GM04504 (cell line): ENCODE measurements around the gene APLN.

ENCODE experiments used
- DNase-seq: peaks from one replicate; pipeline ENCODE4 v3.0.0-alpha.2; 2012; ENCODE audit warnings: low read depth

APLN gene

DNA sequence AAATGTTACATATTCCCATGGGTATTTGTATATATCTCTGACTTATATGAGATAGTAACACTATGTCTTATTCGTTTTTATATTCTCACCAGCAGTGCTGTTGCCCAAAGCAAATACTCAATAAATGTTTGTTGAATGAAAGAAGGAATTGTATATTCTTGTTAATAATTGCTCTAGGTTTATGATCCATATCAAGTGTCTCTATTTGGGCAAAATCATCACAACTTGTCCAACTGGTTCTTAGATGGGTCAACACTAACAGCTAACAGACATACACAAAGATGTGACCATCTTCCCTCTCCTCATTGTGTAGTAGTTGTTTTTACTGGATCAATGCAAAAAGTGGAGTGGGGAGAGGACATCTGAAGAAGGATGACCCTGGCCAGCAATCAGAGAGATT lies 6.6 kb upstream of the APLN start:
- no peak for DNase-seq

GRCh38 chrX:129659861-129660260 lies 5.1 kb upstream of the APLN start:
- no peak for DNase-seq

- DNase-seq: no peak
Observed at GRCh38 chrX:129659141-129659540, 4.4 kb upstream of the APLN start.

GRCh38 chrX:129658429-129658828 lies 3.7 kb upstream of the APLN start:
- no peak for DNase-seq

DNA sequence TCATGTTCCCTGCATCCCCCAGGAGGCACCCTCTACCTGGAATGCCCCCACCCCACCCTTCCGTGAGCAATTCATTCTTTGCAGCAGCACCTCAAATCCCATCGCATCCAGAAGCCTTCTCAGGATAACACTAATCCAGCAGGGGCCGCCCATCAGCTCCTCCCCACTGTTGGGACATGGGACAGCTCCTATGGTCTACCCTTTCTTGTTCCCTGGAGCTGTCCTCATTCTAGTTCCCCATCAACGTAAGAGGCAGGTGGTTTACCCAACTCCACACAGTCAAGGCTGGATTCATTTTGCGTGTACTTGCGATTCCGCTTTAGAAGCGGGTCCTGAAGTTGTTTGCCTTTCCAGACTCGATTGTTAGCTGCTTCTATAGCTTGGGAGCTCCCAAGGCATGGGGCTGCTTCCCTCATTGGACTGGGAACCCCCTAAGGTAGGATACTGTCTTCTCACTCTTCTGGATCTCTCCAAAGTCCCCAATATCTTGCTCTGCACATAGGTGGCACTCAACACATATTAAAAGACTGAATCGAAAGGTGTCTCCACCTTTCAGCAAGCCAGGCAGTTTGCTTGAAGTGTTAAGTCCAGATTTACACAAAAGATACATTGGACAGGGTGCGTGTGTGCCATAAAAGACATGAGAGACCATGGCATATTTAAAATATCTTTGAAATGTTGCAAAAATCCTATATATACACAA lies 942 bp upstream of the APLN start:
- no peak for DNase-seq

- DNase-seq: no peak
Observed at GRCh38 chrX:129653971-129654651, 645 bp downstream of the APLN start.

- DNase-seq: no peak
Observed at GRCh38 chrX:129653181-129653970, 1.4 kb downstream of the APLN start.

- DNase-seq: no peak
Observed at GRCh38 chrX:129652565-129653169, 2.1 kb downstream of the APLN start.

- DNase-seq: no peak
Observed at GRCh38 chrX:129651756-129652564, 2.8 kb downstream of the APLN start.

- no peak for DNase-seq
Observed at GRCh38 chrX:129650821-129651510, 3.8 kb downstream of the APLN start.

DNA sequence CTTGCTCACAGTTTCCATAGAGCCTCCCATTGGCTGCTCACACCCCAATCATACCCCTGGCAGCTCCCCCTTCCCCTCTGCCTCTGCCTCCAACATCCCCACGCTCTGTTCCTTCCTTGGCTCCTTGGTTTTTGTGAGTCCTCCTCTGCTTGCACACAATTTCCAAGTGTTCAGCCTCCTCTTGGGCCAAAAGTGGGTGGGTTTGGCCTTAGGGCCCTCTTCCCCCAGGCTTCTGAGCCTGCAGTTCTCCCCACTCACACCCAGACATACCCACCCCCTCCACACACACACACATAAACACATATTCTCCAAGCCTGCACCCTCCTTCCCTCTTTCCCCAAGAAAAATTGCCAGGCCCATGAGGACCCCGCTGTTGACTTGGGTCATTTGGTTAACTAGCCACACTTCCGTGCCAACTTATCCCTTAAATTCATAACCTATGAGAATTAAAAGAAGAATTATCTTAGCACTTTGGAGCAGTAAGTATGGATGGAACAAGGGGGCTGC lies 4.5 kb downstream of the APLN start:
- no peak for DNase-seq

GRCh38 chrX:129649268-129650182 lies 5.2 kb downstream of the APLN start:
- no peak for DNase-seq

- DNase-seq: no peak
Observed at GRCh38 chrX:129648514-129649267, 6.1 kb downstream of the APLN start.

DNA sequence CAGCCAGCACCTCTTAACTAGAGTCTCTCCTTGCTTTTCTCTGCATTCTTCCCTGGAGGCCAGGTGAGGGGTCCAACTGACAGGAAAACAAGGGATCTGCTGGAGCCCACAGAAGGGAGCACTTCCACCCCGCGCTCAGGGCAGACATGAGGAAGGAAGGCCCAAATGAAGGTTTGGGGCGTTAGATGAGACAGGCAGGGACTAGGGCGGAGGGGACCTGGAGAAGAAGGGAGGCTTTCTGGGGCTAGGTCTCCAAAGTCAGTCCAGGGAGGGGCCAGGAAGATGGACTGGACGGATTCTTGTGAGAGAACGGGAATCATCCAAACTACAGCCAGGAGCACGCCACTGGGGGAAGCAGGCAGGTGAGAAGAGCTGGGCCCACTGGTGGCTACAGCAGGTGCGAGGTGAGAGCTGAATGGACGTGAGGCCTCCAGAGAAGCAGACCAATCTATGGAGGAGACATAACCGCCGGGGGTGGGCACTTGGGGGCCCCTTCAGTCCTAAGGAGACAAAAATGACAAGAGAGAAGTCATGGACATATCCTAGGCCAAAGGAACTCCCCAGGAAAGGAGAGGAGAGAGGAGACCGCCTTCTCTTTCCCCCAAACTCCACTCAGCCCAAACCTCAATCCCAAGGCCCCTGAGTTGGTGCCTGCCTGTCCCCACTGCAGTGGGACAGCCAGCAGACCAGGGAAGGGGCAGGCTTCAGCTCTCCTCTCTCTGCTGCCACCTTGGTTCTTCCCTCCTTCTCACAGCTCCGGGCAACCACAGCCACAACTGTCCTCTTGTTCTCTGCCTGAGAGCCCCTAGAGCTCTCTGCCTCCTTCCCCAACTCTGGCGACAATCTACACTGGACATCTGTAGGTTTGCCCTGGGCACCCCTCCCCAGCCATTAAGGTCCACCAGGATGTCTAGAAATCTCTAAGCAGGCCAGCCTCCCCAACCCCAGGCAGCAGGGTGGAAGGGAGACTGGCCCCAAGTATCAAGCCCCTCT lies 7.0 kb downstream of the APLN start:
- no peak for DNase-seq

DNA sequence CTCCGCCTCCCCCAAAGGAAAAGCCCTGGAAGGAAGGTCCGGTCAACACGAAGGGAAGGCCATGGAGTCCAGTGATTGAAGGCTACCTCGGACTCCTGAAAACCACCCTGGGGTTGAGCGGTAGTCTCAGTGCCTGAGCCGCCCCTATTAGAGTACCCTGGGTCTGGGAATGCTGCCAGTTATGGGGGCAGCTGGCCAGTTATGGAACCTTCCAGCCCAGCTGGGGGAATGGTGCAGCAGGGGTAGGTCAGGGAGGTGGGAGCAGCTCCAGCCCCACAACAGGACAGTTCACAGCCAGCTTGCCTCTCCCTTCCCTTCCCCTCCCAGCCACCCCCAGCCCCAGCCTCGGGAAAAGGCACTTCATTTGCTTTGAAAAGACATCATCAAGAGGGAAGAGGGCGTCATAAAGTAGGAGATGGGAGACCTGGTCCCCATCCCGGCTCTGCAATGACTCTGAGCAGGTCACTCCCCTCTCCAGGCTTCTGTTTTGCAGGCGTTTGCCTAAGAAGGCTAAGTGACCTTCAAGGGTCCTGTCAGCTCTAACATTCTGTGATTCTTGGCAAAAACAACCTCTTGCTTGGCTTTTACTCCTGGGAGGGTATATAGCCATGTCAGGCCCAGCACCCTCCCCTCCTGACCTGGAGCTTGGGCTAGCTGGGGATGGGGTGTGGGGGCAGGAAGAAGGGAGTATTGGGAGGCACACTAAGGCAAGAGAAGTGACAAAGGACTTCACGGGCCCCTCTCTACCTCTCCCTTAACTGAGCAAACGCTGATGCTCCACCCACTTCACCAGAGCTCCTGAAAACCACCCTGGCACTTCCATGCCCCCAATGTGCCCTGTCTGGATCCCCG lies 8.0 kb downstream of the APLN start:
- DNase-seq: no peak

GRCh38 chrX:129642641-129643040 lies 12.1 kb downstream of the APLN start:
- DNase-seq: no peak

DNA sequence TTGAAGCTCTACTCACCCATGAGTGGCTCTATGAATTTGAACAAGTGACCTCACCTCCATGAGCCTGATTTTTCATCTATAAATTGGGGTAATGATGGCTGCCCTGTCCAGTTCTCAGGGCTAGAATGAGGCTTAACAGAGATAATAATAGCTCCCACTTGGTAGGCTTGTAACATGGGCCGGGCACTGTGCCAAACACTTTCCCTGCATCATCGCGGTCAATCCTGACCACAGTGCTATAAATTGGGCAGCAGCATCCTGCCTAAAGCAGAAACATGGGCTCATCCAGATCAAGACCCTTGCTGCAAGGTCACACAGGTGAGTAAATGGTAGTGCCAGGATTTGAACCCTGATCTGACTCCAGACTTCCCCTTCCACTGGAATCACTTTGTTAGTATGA lies 12.8 kb downstream of the APLN start:
- no peak for DNase-seq
